ENCODE measurements around the gene FER. TPM values are rescaled to one million over a fixed set of nuclear protein-coding genes. Genes with fewer than 3 reads are reported as not detected.
"Not testable (repeated sequence)": the region's sequence is repeated elsewhere in the genome, so short reads cannot be mapped to it uniquely, and the experiment has no call there.

Gene FER
- total RNA-seq, 1 donor from 2014 or later = 35.3 TPM

- no peak overlapping the region for H3K27ac ChIP-seq
- ATAC-seq (no peak), DNase-seq (no peak)
- intact Hi-C loops (cut with DNase I) = no loop called here
- H3K4me3 ChIP-seq = no peak overlapping the region
- H3K36me3 ChIP-seq = peaks cover under 1% of the 10 kb centered on the region
- no peaks in the 10 kb centered on the region for H3K4me1 ChIP-seq
- no peak for TF ChIP-seq CTCF (IDR thresholded peaks at IDR 0.05)
- no peaks in the 10 kb centered on the region for H3K27me3 ChIP-seq (ENCODE audit: low read depth)
- no peaks in the 10 kb centered on the region for H3K9me3 ChIP-seq
Measured at GRCh38 chr5:108793207-108793606, 45.5 kb downstream of the FER start.

- H3K27ac ChIP-seq; ATAC-seq; H3K27me3 ChIP-seq (ENCODE audit: low read depth); intact Hi-C loops (cut with DNase I); H3K4me3 ChIP-seq; DNase-seq; H3K36me3 ChIP-seq; H3K4me1 ChIP-seq; H3K9me3 ChIP-seq: not testable (repeated sequence)
Measured at GRCh38 chr5:108794349-108794748, 46.7 kb downstream of the FER start.

GRCh38 chr5:108797396-108797795 lies 49.7 kb downstream of the FER start:
- H3K27me3 ChIP-seq (ENCODE audit: low read depth) = no peaks in the 10 kb centered on the region
- TF ChIP-seq CTCF (IDR thresholded peaks at IDR 0.05) = no peak
- intact Hi-C loops (cut with DNase I) = no loop called here
- H3K4me1 ChIP-seq = no peaks in the 10 kb centered on the region
- DNase-seq (no peak), ATAC-seq (no peak)
- H3K9me3 ChIP-seq = no peaks in the 10 kb centered on the region
- no peak overlapping the region for H3K27ac ChIP-seq
- H3K4me3 ChIP-seq = no peak overlapping the region
- H3K36me3 ChIP-seq = peaks cover 3% of the 10 kb centered on the region

GRCh38 chr5:108797986-108798385 lies 50.3 kb downstream of the FER start:
- ATAC-seq (no peak), DNase-seq (no peak)
- Histone ChIP-seq H3K27ac (no peak overlapping the region), H3K4me1 (no peaks in the 10 kb centered on the region), H3K9me3 (peaks cover 1% of the 10 kb centered on the region), H3K36me3 (peaks cover 3% of the 10 kb centered on the region), H3K4me3 (no peak overlapping the region), H3K27me3 (ENCODE audit: low read depth) (no peaks in the 10 kb centered on the region)
- no peak for TF ChIP-seq CTCF (IDR thresholded peaks at IDR 0.05)
- intact Hi-C loops (cut with DNase I) = no loop called here

- H3K4me1 ChIP-seq = no peaks in the 10 kb centered on the region
- ATAC-seq (no peak), DNase-seq (no peak)
- no peak overlapping the region for H3K4me3 ChIP-seq
- H3K9me3 ChIP-seq = peaks cover 8% of the 10 kb centered on the region
- no peaks in the 10 kb centered on the region for H3K27me3 ChIP-seq (ENCODE audit: low read depth)
- TF ChIP-seq CTCF (IDR thresholded peaks at IDR 0.05) = no peak
- H3K36me3 ChIP-seq = peaks cover 3% of the 10 kb centered on the region
- intact Hi-C loops (cut with DNase I) = no loop called here
- no peak overlapping the region for H3K27ac ChIP-seq
Measured at GRCh38 chr5:108798513-108799265, 51.0 kb downstream of the FER start.

- Histone ChIP-seq H3K4me3 (no peak overlapping the region), H3K27me3 (ENCODE audit: low read depth) (no peaks in the 10 kb centered on the region), H3K4me1 (no peaks in the 10 kb centered on the region), H3K36me3 (peaks cover 3% of the 10 kb centered on the region), H3K9me3 (peaks cover 22% of the 10 kb centered on the region), H3K27ac (no peak overlapping the region)
- no peak for TF ChIP-seq CTCF (IDR thresholded peaks at IDR 0.05)
- DNase-seq (no peak), ATAC-seq (no peak)
- intact Hi-C loops (cut with DNase I) = no loop called here
Measured at GRCh38 chr5:108801301-108801700, 53.6 kb downstream of the FER start.

All from lower lobe of right lung (tissue), 2 donors.